OCI-LY1 (cell line): Measurements from ENCODE around the gene CCDC146.
"Not testable (repeated sequence)": the region's sequence is repeated elsewhere in the genome, so short reads cannot be mapped to it uniquely, and the experiment has no call there.

ENCODE experiments used
- H2AFZ ChIP-seq: fragments of 200-600 bp; sonication (generic), shearing (Covaris generic); 2 replicates; pipeline ENCODE4 v1.6.0; 2014; ENCODE audit warnings: antibody characterized with exemption, mild to moderate bottlenecking, low read length
- H3F3A ChIP-seq: fragments of 200-600 bp; sonication (generic), shearing (Covaris generic); 2 replicates; pipeline ENCODE4 v1.6.0; 2014; ENCODE audit warnings: mild to moderate bottlenecking, antibody characterized with exemption, low read length, moderate library complexity; ENCODE audit not compliant: insufficient read depth
- H3K27ac ChIP-seq: fragments of 200-600 bp; sonication (generic); 2 replicates; pipeline ENCODE4 v1.5.1; 2014; ENCODE audit warnings: low read length, mixed run types, mild to moderate bottlenecking, low read depth; ENCODE audit not compliant: poor library complexity, severe bottlenecking
- H3K27me3 ChIP-seq: fragments of 200-600 bp; sonication (generic); 2 replicates; pipeline ENCODE4 v1.6.0; 2014; ENCODE audit warnings: antibody characterized with exemption, mild to moderate bottlenecking, low read length, moderate library complexity; ENCODE audit not compliant: insufficient read depth
- H3K36me3 ChIP-seq: fragments of 200-600 bp; sonication (generic); 2 replicates; pipeline ENCODE4 v1.6.1; 2014; ENCODE audit warnings: mild to moderate bottlenecking, antibody characterized with exemption, low read length, moderate library complexity, mixed read lengths; ENCODE audit not compliant: insufficient read depth
- H3K4me1 ChIP-seq: fragments of 200-600 bp; sonication (generic); 2 replicates; pipeline ENCODE4 v1.5.1; 2014; ENCODE audit warnings: mild to moderate bottlenecking, low read length, moderate library complexity; ENCODE audit not compliant: insufficient read depth, severe bottlenecking
- H3K4me2 ChIP-seq: fragments of 200-600 bp; sonication (generic), shearing (Covaris generic); 2 replicates; pipeline ENCODE4 v1.6.1; 2014; ENCODE audit warnings: low read length
- H3K4me3 ChIP-seq: fragments of 200-600 bp; sonication (generic); 2 replicates; pipeline ENCODE4 v1.5.1; 2014; ENCODE audit warnings: low read length, low read depth, mild to moderate bottlenecking, mixed read lengths; ENCODE audit not compliant: poor library complexity, severe bottlenecking
- H3K79me2 ChIP-seq: fragments of 200-600 bp; shearing (Covaris generic); 2 replicates; pipeline ENCODE4 v1.6.1; 2016; ENCODE audit warnings: mixed run types, low read length, mixed read lengths; ENCODE audit not compliant: insufficient read depth
- H3K9ac ChIP-seq: fragments of 200-600 bp; sonication (generic), shearing (Covaris generic); 2 replicates; pipeline ENCODE4 v1.6.1; 2014; ENCODE audit warnings: mild to moderate bottlenecking, low read length, mixed read lengths
- H3K9me2 ChIP-seq: fragments of 200-600 bp; sonication (generic), shearing (Covaris generic); 2 replicates; pipeline ENCODE4 v1.6.1; 2014; ENCODE audit warnings: low read depth, mild to moderate bottlenecking, low read length, mixed read lengths
- H3K9me3 ChIP-seq: fragments of 200-600 bp; shearing (Covaris generic); 2 replicates; pipeline ENCODE4 v1.6.1; 2014; ENCODE audit warnings: low read length, mixed read lengths
- H4K20me1 ChIP-seq: fragments of 200-600 bp; sonication (generic), shearing (Covaris generic); 2 replicates; pipeline ENCODE4 v1.6.0; 2016; ENCODE audit warnings: mild to moderate bottlenecking, low read length; ENCODE audit not compliant: insufficient read depth
- EZH2 ChIP-seq: fragments of 200-600 bp; sonication (generic), shearing (Covaris generic); IDR thresholded peaks from 2 replicates; pipeline ENCODE4 v1.8.0; 2017; ENCODE audit warnings: borderline replicate concordance, mixed run types, mild to moderate bottlenecking, antibody characterized with exemption, low read length, moderate library complexity, mixed read lengths
- TF ChIP-seq, protein P1 (sequence below): fragments of 200-600 bp; sonication (generic), shearing (Covaris generic); IDR thresholded peaks from 2 replicates; pipeline ENCODE4 v1.5.1; 2017; ENCODE audit warnings: mild to moderate bottlenecking, antibody characterized with exemption, low read length, moderate library complexity, mixed read lengths

Gene CCDC146

DNA sequence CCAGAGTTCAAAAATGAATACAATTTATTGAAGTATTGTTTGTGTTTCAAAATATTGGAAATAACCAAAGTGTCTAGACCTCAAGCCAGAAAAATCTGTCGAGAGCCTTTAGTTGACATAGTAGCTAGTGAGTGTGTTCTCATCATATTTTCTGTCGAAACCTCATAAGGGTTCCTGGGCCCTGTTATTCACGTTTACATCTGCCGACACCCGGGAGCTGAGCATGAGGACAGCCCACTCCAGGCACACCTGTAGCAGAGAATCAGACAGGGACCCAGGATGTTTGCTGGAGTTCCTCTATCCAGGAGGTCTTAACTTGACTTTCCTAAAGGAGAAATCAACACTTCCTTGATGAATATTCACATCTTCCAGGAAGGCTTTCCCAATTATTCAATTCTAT lies 149.4 kb downstream of the CCDC146 start:
- Histone ChIP-seq H3K36me3 (no peaks in the 10 kb centered on the region), H2AFZ (no peak overlapping the region), H3K9me3 (no peaks in the 10 kb centered on the region), H3K4me2 (no peak overlapping the region), H4K20me1 (no peaks in the 10 kb centered on the region), H3K27ac (no peak overlapping the region), H3K4me1 (peaks cover 36% of the 10 kb centered on the region), H3K9me2 (no peaks in the 10 kb centered on the region), H3K4me3 (no peak overlapping the region), H3K79me2 (no peaks in the 10 kb centered on the region), H3K9ac (no peak overlapping the region), H3F3A (no peaks in the 10 kb centered on the region), H3K27me3 (no peaks in the 10 kb centered on the region)
- no peak for TF ChIP-seq EZH2
- TF ChIP-seq, protein P1, sequence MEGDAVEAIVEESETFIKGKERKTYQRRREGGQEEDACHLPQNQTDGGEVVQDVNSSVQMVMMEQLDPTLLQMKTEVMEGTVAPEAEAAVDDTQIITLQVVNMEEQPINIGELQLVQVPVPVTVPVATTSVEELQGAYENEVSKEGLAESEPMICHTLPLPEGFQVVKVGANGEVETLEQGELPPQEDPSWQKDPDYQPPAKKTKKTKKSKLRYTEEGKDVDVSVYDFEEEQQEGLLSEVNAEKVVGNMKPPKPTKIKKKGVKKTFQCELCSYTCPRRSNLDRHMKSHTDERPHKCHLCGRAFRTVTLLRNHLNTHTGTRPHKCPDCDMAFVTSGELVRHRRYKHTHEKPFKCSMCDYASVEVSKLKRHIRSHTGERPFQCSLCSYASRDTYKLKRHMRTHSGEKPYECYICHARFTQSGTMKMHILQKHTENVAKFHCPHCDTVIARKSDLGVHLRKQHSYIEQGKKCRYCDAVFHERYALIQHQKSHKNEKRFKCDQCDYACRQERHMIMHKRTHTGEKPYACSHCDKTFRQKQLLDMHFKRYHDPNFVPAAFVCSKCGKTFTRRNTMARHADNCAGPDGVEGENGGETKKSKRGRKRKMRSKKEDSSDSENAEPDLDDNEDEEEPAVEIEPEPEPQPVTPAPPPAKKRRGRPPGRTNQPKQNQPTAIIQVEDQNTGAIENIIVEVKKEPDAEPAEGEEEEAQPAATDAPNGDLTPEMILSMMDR: no peak

DNA sequence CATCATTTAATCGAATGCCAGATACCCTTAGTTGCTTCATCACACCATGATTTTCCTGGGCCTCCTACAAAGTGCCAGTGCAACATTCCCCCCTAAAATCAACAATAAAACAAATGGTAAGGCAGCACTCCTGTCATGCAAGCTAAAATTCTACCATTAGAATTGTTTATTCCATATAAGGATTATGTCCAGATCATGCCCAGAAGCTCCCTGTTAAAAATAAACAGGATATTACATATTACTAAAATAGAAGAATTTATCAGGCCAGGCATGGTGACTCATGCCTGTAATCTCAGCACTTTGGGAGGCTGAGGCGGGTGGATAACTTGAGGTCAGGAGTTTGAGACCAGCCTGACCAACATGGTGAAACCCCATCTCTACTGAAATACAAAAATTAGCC lies 153.2 kb downstream of the CCDC146 start:
- H3K4me2 ChIP-seq, H3K9ac ChIP-seq, H2AFZ ChIP-seq, H3K27me3 ChIP-seq, H3K9me2 ChIP-seq, H3K79me2 ChIP-seq, H3K9me3 ChIP-seq, H3K4me3 ChIP-seq, H3K27ac ChIP-seq, H4K20me1 ChIP-seq, H3K36me3 ChIP-seq, H3F3A ChIP-seq: not testable (repeated sequence)
- peaks cover 12% of the 10 kb centered on the region for H3K4me1 ChIP-seq

DNA sequence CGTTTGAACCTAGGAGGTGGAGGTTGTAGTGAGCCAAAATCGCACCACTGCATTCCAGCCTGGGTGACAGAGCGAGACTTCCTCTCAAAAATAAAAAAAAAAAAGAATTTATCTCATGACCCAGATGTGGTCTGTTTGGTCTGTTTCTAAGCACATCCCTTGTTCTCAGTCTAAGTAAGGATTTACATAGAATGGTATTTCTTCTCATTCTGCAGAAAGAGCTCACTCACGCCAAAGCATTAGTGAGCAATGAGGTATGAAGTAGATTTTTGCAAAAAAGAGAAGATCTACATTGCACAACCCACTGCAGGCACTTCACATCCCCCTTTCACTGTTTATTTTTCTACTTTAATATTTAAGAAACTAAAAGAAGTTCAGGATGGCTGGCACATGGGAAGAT lies 153.7 kb downstream of the CCDC146 start:
- H3K9ac ChIP-seq: no peak overlapping the region
- H4K20me1 ChIP-seq: no peaks in the 10 kb centered on the region
- H3K9me2 ChIP-seq: no peaks in the 10 kb centered on the region
- no peak overlapping the region for H3K4me3 ChIP-seq
- no peak overlapping the region for H3K4me2 ChIP-seq
- H3F3A ChIP-seq: no peaks in the 10 kb centered on the region
- H3K36me3 ChIP-seq: no peaks in the 10 kb centered on the region
- H3K27ac ChIP-seq: no peak overlapping the region
- no peak overlapping the region for H2AFZ ChIP-seq
- H3K27me3 ChIP-seq: no peaks in the 10 kb centered on the region
- TF ChIP-seq EZH2: no peak
- TF ChIP-seq, protein P1: no peak
- peaks cover 13% of the 10 kb centered on the region for H3K4me1 ChIP-seq
- no peaks in the 10 kb centered on the region for H3K79me2 ChIP-seq
- no peaks in the 10 kb centered on the region for H3K9me3 ChIP-seq

DNA sequence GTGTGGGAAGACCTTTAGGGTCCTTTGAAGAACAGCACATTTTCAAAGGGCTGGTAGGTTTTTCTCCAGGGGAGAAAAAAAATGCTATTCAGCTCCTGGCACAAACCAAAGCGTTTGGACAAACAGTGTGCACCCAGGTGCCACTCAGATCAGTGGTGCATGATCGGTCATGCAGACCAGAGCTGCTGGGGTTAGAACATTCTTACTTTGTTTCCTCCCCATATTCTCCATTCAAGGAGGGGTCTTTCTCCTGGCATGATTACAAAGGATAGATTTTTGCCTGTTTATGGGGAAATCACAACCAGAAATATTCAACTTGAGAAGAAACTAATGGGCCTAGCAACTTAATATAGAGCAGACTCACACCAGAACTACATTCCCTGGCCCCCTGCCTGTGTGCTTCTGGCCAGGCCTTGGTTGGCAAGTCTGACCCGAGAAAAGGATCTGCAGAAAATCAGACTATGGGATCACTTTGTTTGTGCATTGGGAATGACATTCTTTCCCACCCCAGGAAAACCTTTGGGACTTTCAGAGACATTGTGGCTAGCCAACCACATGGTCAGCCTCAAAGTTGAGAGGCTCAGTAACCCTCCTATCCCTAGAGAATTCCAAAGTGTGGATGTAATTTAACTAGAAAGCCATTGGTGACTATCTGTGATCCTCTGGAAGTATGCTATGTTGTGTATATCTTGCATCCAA lies 159.5 kb downstream of the CCDC146 start:
- no peaks in the 10 kb centered on the region for H3F3A ChIP-seq
- peak overlapping the region; percentile 73 for H3K27ac ChIP-seq
- H4K20me1 ChIP-seq: no peaks in the 10 kb centered on the region
- H3K36me3 ChIP-seq: no peaks in the 10 kb centered on the region
- no peaks in the 10 kb centered on the region for H3K79me2 ChIP-seq
- peaks cover 4% of the 10 kb centered on the region; the same call in 1 of the 2 replicates for H3K9me3 ChIP-seq
- no peaks in the 10 kb centered on the region for H3K27me3 ChIP-seq
- peak overlapping the region; percentile 32; the same call in 1 of the 2 replicates for H3K4me2 ChIP-seq
- no peaks in the 10 kb centered on the region for H3K9me2 ChIP-seq
- no peak for TF ChIP-seq EZH2
- TF ChIP-seq, protein P1: no peak
- H3K4me1 ChIP-seq: peaks cover 33% of the 10 kb centered on the region
- no peak overlapping the region for H3K4me3 ChIP-seq
- H2AFZ ChIP-seq: no peak overlapping the region
- H3K9ac ChIP-seq: no peak overlapping the region; the same call in 1 of the 2 replicates
